ENCODE results near the gene COX6B2.

Gene COX6B2

GRCh38 chr19:55362174-55362989 lies 7.9 kb upstream of the COX6B2 start:
- H3K9ac ChIP-seq (ENCODE audit: low read length in 5 of 5): no peak overlapping the region

GRCh38 chr19:55360902-55361301 lies 6.4 kb upstream of the COX6B2 start:
- H3K27me3 ChIP-seq (ENCODE audit: control insufficient read depth in 5 of 5, insufficient read depth in 4 of 5, low read length in 5 of 5): peaks cover 0 to 11% (median 6%) of the 10 kb centered on the region in 5 donors
- H3K9ac ChIP-seq (ENCODE audit: low read length in 5 of 5): no peak overlapping the region
- no peak overlapping the region for H3K27ac ChIP-seq (ENCODE audit: low read depth, low read length)
- no peak overlapping the region for H3K4me3 ChIP-seq (ENCODE audit: low read depth in 1 of 5, low read length in 5 of 5)
- H3K4me1 ChIP-seq (ENCODE audit: control insufficient read depth in 5 of 5, insufficient read depth in 5 of 5, low read length in 5 of 5): no peaks in the 10 kb centered on the region
- no peaks in the 10 kb centered on the region for H3K9me3 ChIP-seq (ENCODE audit: control insufficient read depth in 5 of 5, low read length in 5 of 5)
- no peaks in the 10 kb centered on the region for H3K36me3 ChIP-seq (ENCODE audit: control insufficient read depth in 5 of 5, insufficient read depth in 5 of 5, low read length in 5 of 5)

More at GRCh38 chr19:55362174-55362989, 7.9 kb upstream of the COX6B2 start:
- H3K36me3 ChIP-seq (ENCODE audit: control insufficient read depth in 5 of 5, insufficient read depth in 5 of 5, low read length in 5 of 5): no peaks in the 10 kb centered on the region
- H3K4me1 ChIP-seq (ENCODE audit: control insufficient read depth in 5 of 5, insufficient read depth in 5 of 5, low read length in 5 of 5): no peaks in the 10 kb centered on the region
- H3K4me3 ChIP-seq (ENCODE audit: low read depth in 1 of 5, low read length in 5 of 5): no peak overlapping the region
- no peaks in the 10 kb centered on the region for H3K9me3 ChIP-seq (ENCODE audit: control insufficient read depth in 5 of 5, low read length in 5 of 5)
- H3K27me3 ChIP-seq (ENCODE audit: control insufficient read depth in 5 of 5, insufficient read depth in 4 of 5, low read length in 5 of 5): peaks cover 0 to 9% (median 1%) of the 10 kb centered on the region in 5 donors
- no peak overlapping the region for H3K27ac ChIP-seq (ENCODE audit: low read depth, low read length)

- Histone ChIP-seq H3K27me3 (ENCODE audit: control insufficient read depth in 5 of 5, insufficient read depth in 4 of 5, low read length in 5 of 5) (peaks cover 0 to 16% (median 13%) of the 10 kb centered on the region in 5 donors), H3K36me3 (ENCODE audit: control insufficient read depth in 5 of 5, insufficient read depth in 5 of 5, low read length in 5 of 5) (no peaks in the 10 kb centered on the region), H3K4me3 (ENCODE audit: low read depth in 1 of 5, low read length in 5 of 5) (no peak overlapping the region), H3K27ac (ENCODE audit: low read depth, low read length) (no peak overlapping the region), H3K4me1 (ENCODE audit: control insufficient read depth in 5 of 5, insufficient read depth in 5 of 5, low read length in 5 of 5) (no peaks in the 10 kb centered on the region), H3K9ac (ENCODE audit: low read length in 5 of 5) (no peak overlapping the region), H3K9me3 (ENCODE audit: control insufficient read depth in 5 of 5, low read length in 5 of 5) (no peaks in the 10 kb centered on the region)
Measured at GRCh38 chr19:55358943-55359908, 4.7 kb upstream of the COX6B2 start.

GRCh38 chr19:55358493-55358892 lies 4.0 kb upstream of the COX6B2 start:
- Histone ChIP-seq H3K4me3 (ENCODE audit: low read depth in 1 of 5, low read length in 5 of 5) (no peak overlapping the region), H3K36me3 (ENCODE audit: control insufficient read depth in 5 of 5, insufficient read depth in 5 of 5, low read length in 5 of 5) (no peaks in the 10 kb centered on the region), H3K4me1 (ENCODE audit: control insufficient read depth in 5 of 5, insufficient read depth in 5 of 5, low read length in 5 of 5) (peaks cover 0 to 5% (median 4%) of the 10 kb centered on the region in 5 donors), H3K27me3 (ENCODE audit: control insufficient read depth in 5 of 5, insufficient read depth in 4 of 5, low read length in 5 of 5) (peaks cover 4 to 23% (median 16%) of the 10 kb centered on the region in 5 donors), H3K9me3 (ENCODE audit: control insufficient read depth in 5 of 5, low read length in 5 of 5) (no peaks in the 10 kb centered on the region), H3K27ac (ENCODE audit: low read depth, low read length) (no peak overlapping the region), H3K9ac (ENCODE audit: low read length in 5 of 5) (no peak overlapping the region)

GRCh38 chr19:55355213-55355821 lies 798 bp upstream of the COX6B2 start:
- Histone ChIP-seq H3K36me3 (ENCODE audit: control insufficient read depth in 5 of 5, insufficient read depth in 5 of 5, low read length in 5 of 5) (no peaks in the 10 kb centered on the region), H3K9me3 (ENCODE audit: control insufficient read depth in 5 of 5, low read length in 5 of 5) (no peaks in the 10 kb centered on the region), H3K27me3 (ENCODE audit: control insufficient read depth in 5 of 5, insufficient read depth in 4 of 5, low read length in 5 of 5) (peaks cover 26 to 48% (median 40%) of the 10 kb centered on the region in 5 donors), H3K4me3 (ENCODE audit: low read depth in 1 of 5, low read length in 5 of 5) (no peak overlapping the region), H3K4me1 (ENCODE audit: control insufficient read depth in 5 of 5, insufficient read depth in 5 of 5, low read length in 5 of 5) (peaks cover 0 to 10% (median 9%) of the 10 kb centered on the region in 5 donors), H3K27ac (ENCODE audit: low read depth, low read length) (no peak overlapping the region), H3K9ac (ENCODE audit: low read length in 5 of 5) (no peak overlapping the region)

GRCh38 chr19:55353803-55354697 lies 469 bp downstream of the COX6B2 start:
- H3K9me3 ChIP-seq (ENCODE audit: control insufficient read depth in 5 of 5, low read length in 5 of 5): no peaks in the 10 kb centered on the region
- peaks cover 0 to 10% (median 9%) of the 10 kb centered on the region in 5 donors for H3K4me1 ChIP-seq (ENCODE audit: control insufficient read depth in 5 of 5, insufficient read depth in 5 of 5, low read length in 5 of 5)
- H3K9ac ChIP-seq (ENCODE audit: low read length in 5 of 5): no peak overlapping the region
- H3K4me3 ChIP-seq (ENCODE audit: low read depth in 1 of 5, low read length in 5 of 5): peak overlapping the region in 4 of 5 donors; percentile 2 to 57 (median 42)
- H3K27ac ChIP-seq (ENCODE audit: low read depth, low read length): no peak overlapping the region
- H3K36me3 ChIP-seq (ENCODE audit: control insufficient read depth in 5 of 5, insufficient read depth in 5 of 5, low read length in 5 of 5): no peaks in the 10 kb centered on the region
- peaks cover 26 to 51% (median 42%) of the 10 kb centered on the region in 5 donors for H3K27me3 ChIP-seq (ENCODE audit: control insufficient read depth in 5 of 5, insufficient read depth in 4 of 5, low read length in 5 of 5)

- peaks cover 26 to 51% (median 42%) of the 10 kb centered on the region in 5 donors for H3K27me3 ChIP-seq (ENCODE audit: control insufficient read depth in 5 of 5, insufficient read depth in 4 of 5, low read length in 5 of 5)
- H3K9me3 ChIP-seq (ENCODE audit: control insufficient read depth in 5 of 5, low read length in 5 of 5): no peaks in the 10 kb centered on the region
- peaks cover 0 to 10% (median 9%) of the 10 kb centered on the region in 5 donors for H3K4me1 ChIP-seq (ENCODE audit: control insufficient read depth in 5 of 5, insufficient read depth in 5 of 5, low read length in 5 of 5)
- no peak overlapping the region for H3K9ac ChIP-seq (ENCODE audit: low read length in 5 of 5)
- H3K27ac ChIP-seq (ENCODE audit: low read depth, low read length): no peak overlapping the region
- H3K4me3 ChIP-seq (ENCODE audit: low read depth in 1 of 5, low read length in 5 of 5): peak overlapping the region in 4 of 5 donors; percentile 2 to 57 (median 42)
- H3K36me3 ChIP-seq (ENCODE audit: control insufficient read depth in 5 of 5, insufficient read depth in 5 of 5, low read length in 5 of 5): peaks cover 0 to 3% (median 0%) of the 10 kb centered on the region in 5 donors
Measured at GRCh38 chr19:55353356-55353802, 1.1 kb downstream of the COX6B2 start.

- H3K4me3 ChIP-seq (ENCODE audit: low read depth in 1 of 5, low read length in 5 of 5): no peak overlapping the region
- no peak overlapping the region for H3K9ac ChIP-seq (ENCODE audit: low read length in 5 of 5)
- H3K27ac ChIP-seq (ENCODE audit: low read depth, low read length): no peak overlapping the region
- H3K27me3 ChIP-seq (ENCODE audit: control insufficient read depth in 5 of 5, insufficient read depth in 4 of 5, low read length in 5 of 5): peaks cover 26 to 51% (median 42%) of the 10 kb centered on the region in 5 donors
- H3K36me3 ChIP-seq (ENCODE audit: control insufficient read depth in 5 of 5, insufficient read depth in 5 of 5, low read length in 5 of 5): peaks cover 0 to 3% (median 0%) of the 10 kb centered on the region in 5 donors
- peaks cover 0 to 12% (median 9%) of the 10 kb centered on the region in 5 donors for H3K4me1 ChIP-seq (ENCODE audit: control insufficient read depth in 5 of 5, insufficient read depth in 5 of 5, low read length in 5 of 5)
- H3K9me3 ChIP-seq (ENCODE audit: control insufficient read depth in 5 of 5, low read length in 5 of 5): no peaks in the 10 kb centered on the region
Measured at GRCh38 chr19:55352549-55353145, 1.9 kb downstream of the COX6B2 start.

Measured in subcutaneous abdominal adipose tissue (tissue), 5 donors.